ENCODE measurements around the gene VPS72. TPM values are rescaled to one million over a fixed set of nuclear protein-coding genes. Genes with fewer than 3 reads are reported as not detected.

Gene VPS72
- total RNA-seq, 1 experiment from 2014 or later: 68.9 TPM

DNA sequence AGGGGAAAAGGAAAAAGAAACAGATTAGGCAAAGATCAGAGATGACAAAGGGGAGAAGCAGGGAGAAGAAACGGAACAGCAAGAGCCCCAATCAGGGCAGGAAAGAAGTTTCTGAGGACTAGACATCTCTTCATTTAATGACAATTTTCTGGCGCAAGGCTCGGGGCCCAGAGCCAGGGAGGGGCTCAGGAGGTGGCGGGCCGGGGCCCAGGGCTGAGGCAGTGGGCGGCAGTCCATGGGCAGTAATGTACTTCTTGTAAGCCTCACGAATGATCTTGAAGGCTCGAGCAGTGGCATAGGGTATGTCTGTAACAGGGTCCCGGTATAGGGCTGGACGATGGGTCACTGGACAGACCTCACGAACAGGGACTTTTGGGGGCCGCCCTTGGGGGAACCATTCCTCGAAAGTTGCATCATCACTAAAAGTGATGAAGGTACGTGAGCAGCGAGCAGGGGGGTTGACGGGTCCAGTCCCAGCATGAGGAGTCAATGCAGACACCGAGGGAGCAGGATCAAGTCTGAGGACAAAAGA is 13.4 kb downstream of the VPS72 start:
- ChIA-PET CTCF (interaction anchor here (1.2 kb wide), 1 partner anchor 77 kb away, joined by 3 read pairs; no protein-coding TSS in a partner anchor), POLR2A (interaction anchor here (0.7 kb wide), 1 partner anchor 13 kb away, joined by 3 read pairs; the partner anchor contains the start of gene VPS72), RAD21 (ENCODE audit: low non-redundant PET in 1 of 2, low total read pairs in 2 of 2, uncharacterized antibody in 2 of 2, unreplicated experiment in 2 of 2) (interaction anchor here in 1 of 2 experiments (0.6 kb wide), 1 partner anchor 102 kb away, joined by 3 read pairs; no protein-coding TSS in a partner anchor)
- Histone ChIP-seq H3K9me2 (ENCODE audit: insufficient read depth) (no peaks in the 10 kb centered on the region), H3K4me2 (ENCODE audit: low read length) (no peak overlapping the region), H3K36me3 (ENCODE audit: control insufficient read depth in 1 of 2, insufficient read depth in 2 of 2, low read length in 2 of 2) (peaks cover 22 to 36% of the 10 kb centered on the region in 2 experiments; a peak in 3 of 4 replicates), H3K27me3 (ENCODE audit: insufficient read depth, low read length) (no peaks in the 10 kb centered on the region), H3K9me3 (ENCODE audit: control insufficient read depth in 1 of 2, insufficient read depth in 1 of 2, low read depth in 1 of 2, low read length in 2 of 2) (no peaks in the 10 kb centered on the region), H3K4me1 (ENCODE audit: control insufficient read depth in 1 of 2, insufficient read depth in 2 of 2, low read length in 2 of 2) (no peaks in the 10 kb centered on the region), H3K4me3 (replicated peaks in 1 of 2; ENCODE audit: low read depth in 1 of 2, low read length in 2 of 2) (no peak overlapping the region), H3K27ac (ENCODE audit: low read depth, low read length) (no peak overlapping the region), H3K79me2 (ENCODE audit: insufficient read depth, low read length) (no peaks in the 10 kb centered on the region), H3K9ac (ENCODE audit: low read length) (no peak overlapping the region), H4K20me1 (ENCODE audit: insufficient read depth) (no peaks in the 10 kb centered on the region), H2AFZ (ENCODE audit: low read depth, low read length, poor library complexity, severe bottlenecking) (no peak overlapping the region)
- no peak for DNase-seq (ENCODE audit: low read depth, low spot score)
- no peak for TF ChIP-seq JUND (IDR thresholded peaks at IDR 0.05)
- intact Hi-C loops (cut with micrococcal nuclease): no loop called here
- no TSS peak for BruUV-seq (replicated peaks)
- no peak for ATAC-seq

DNA sequence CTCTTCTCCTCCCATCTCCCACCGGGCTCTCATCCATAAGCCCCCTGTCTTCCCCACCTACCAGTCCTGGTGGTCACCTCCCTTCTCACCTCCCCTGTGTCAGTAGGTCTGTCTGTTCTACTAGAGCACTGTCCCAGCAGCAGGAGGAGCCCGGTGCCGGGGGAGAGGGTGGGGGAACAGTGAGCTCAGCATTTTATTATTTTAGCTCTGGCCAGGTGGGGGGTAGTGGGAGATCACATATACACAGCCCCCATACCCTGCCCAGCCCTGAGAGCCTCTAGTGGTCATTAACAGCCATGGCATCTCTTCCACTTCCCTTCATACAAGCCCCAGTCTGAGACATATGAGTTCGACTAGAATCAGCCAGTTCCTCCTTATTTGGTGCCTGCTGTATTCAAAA is 14.1 kb downstream of the VPS72 start, which contains the start of gene TMOD4:
TSS of gene TMOD4 (minus strand) at position 119 of the 400 bp plus-strand sequence. CDS start 1,106 bp downstream, outside the sequence.
- Histone ChIP-seq H3K36me3 (ENCODE audit: control insufficient read depth in 1 of 2, insufficient read depth in 2 of 2, low read length in 2 of 2) (peaks cover 19 to 30% of the 10 kb centered on the region in 2 experiments; a peak in 3 of 4 replicates), H3K9me3 (ENCODE audit: control insufficient read depth in 1 of 2, insufficient read depth in 1 of 2, low read depth in 1 of 2, low read length in 2 of 2) (no peaks in the 10 kb centered on the region), H3K4me2 (ENCODE audit: low read length) (no peak within 1 kb of the TSS), H3K79me2 (ENCODE audit: insufficient read depth, low read length) (no peaks in the 10 kb centered on the region), H3K27me3 (ENCODE audit: insufficient read depth, low read length) (no peaks in the 10 kb centered on the region), H3K9me2 (ENCODE audit: insufficient read depth) (no peaks in the 10 kb centered on the region), H3K4me1 (ENCODE audit: control insufficient read depth in 1 of 2, insufficient read depth in 2 of 2, low read length in 2 of 2) (no peaks in the 10 kb centered on the region), H3K4me3 (replicated peaks in 1 of 2; ENCODE audit: low read depth in 1 of 2, low read length in 2 of 2) (no peak within 1 kb of the TSS), H2AFZ (ENCODE audit: low read depth, low read length, poor library complexity, severe bottlenecking) (no peak within 1 kb of the TSS), H4K20me1 (ENCODE audit: insufficient read depth) (no peaks in the 10 kb centered on the region), H3K27ac (ENCODE audit: low read depth, low read length) (no peak within 1 kb of the TSS), H3K9ac (ENCODE audit: low read length) (no peak within 1 kb of the TSS)
- ATAC-seq (peak; percentile 90), DNase-seq (ENCODE audit: low read depth, low spot score) (no peak)
- intact Hi-C loops (cut with micrococcal nuclease): no loop called here
- ChIA-PET RAD21 (ENCODE audit: low non-redundant PET in 1 of 2, low total read pairs in 2 of 2, uncharacterized antibody in 2 of 2, unreplicated experiment in 2 of 2) (no interaction called here), CTCF (interaction anchor here (1.2 kb wide), 1 partner anchor 76 kb away, joined by 3 read pairs; no protein-coding TSS in a partner anchor), POLR2A (interaction anchor here (0.7 kb wide), 1 partner anchor 14 kb away, joined by 3 read pairs; the partner anchor contains the start of gene VPS72)
- TF ChIP-seq POLR2AphosphoS5 (IDR thresholded peaks at IDR 0.05; ENCODE audit: low read depth, low read length) (0 out of 2 replicates have a peak, but pooled peaks have one; percentile 18), EGR1 (IDR thresholded peaks at IDR 0.05; ENCODE audit: low read depth) (no peak)
- TF ChIP-seq, protein P1, sequence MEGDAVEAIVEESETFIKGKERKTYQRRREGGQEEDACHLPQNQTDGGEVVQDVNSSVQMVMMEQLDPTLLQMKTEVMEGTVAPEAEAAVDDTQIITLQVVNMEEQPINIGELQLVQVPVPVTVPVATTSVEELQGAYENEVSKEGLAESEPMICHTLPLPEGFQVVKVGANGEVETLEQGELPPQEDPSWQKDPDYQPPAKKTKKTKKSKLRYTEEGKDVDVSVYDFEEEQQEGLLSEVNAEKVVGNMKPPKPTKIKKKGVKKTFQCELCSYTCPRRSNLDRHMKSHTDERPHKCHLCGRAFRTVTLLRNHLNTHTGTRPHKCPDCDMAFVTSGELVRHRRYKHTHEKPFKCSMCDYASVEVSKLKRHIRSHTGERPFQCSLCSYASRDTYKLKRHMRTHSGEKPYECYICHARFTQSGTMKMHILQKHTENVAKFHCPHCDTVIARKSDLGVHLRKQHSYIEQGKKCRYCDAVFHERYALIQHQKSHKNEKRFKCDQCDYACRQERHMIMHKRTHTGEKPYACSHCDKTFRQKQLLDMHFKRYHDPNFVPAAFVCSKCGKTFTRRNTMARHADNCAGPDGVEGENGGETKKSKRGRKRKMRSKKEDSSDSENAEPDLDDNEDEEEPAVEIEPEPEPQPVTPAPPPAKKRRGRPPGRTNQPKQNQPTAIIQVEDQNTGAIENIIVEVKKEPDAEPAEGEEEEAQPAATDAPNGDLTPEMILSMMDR (IDR thresholded peaks at IDR 0.05 in 2 of 3, conservative IDR thresholded peaks at IDR 0.05 in 1 of 3; ENCODE audit: borderline replicate concordance in 1 of 3, insufficient read depth in 1 of 3, low read depth in 2 of 3, low read length in 2 of 3): peak in 2 of 3 experiments; percentile 67 to 69; a peak in 4 of 6 replicates
- BruUV-seq (replicated peaks): no TSS peak

Data from HCT116 (cell line).